DOHH2 (cell line): Measurements from ENCODE around the gene GFAP.

Experiments used
- CTCF ChIP-seq: fragments of 200-600 bp; sonication (generic); IDR thresholded peaks from one replicate; pipeline ENCODE4 v1.5.1; 2014; ENCODE audit warnings: antibody characterized with exemption, mild to moderate bottlenecking, low read depth, low read length; ENCODE audit not compliant: poor library complexity, severe bottlenecking
- EZH2phosphoT487 ChIP-seq: fragments of 200-600 bp; sonication (generic); IDR thresholded peaks from 2 replicates; pipeline ENCODE4 v1.6.1; 2017; ENCODE audit warnings: borderline replicate concordance, mild to moderate bottlenecking, antibody characterized with exemption, low read length, moderate library complexity, mixed read lengths

- no peak for TF ChIP-seq CTCF
- TF ChIP-seq EZH2phosphoT487: no peak
These were observed 1.5 kb upstream of the GFAP start for GRCh38 chr17:44916781-44917241.
